Measurements from ENCODE around the gene KRTAP1-4. TPM values are rescaled to one million over a fixed set of nuclear protein-coding genes. Genes with fewer than 3 reads are reported as not detected.

KRTAP1-4 gene
- total RNA-seq, 2 donors from 2014 or later: not detected

DNA sequence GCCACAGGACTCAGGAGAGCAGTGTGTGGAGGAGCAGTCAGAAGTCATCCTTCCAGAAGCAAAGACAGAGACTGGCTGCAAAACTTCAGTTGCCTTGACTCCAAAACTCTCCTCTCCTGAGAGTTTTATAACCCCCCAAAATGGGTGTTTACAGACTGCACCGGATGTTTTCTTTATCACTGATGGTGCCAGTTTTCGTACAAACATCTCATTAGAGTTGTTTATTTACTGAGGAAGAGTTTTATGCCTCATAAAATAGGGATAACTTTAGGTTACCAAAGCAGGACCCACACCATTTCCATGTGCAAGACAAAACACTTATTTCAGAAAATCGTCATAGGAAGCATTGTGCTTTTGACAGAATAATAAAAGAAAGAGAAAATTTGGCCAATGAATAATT, 45.8 kb downstream of the KRTAP1-4 start, which contains the start of gene KRT40:
KRT40 (minus strand) TSS at position 101 of the 400 bp plus-strand sequence; CDS start at position 48, 53 bp downstream.
- Histone ChIP-seq H3K4me1 (no peaks in the 10 kb centered on the region), H3K36me3 (no peaks in the 10 kb centered on the region), H3K27ac (no peak within 1 kb of the TSS), H3K27me3 (no peaks in the 10 kb centered on the region), H3K4me3 (no peak within 1 kb of the TSS), H3K9me3 (no peaks in the 10 kb centered on the region)
- TF ChIP-seq, protein P1, sequence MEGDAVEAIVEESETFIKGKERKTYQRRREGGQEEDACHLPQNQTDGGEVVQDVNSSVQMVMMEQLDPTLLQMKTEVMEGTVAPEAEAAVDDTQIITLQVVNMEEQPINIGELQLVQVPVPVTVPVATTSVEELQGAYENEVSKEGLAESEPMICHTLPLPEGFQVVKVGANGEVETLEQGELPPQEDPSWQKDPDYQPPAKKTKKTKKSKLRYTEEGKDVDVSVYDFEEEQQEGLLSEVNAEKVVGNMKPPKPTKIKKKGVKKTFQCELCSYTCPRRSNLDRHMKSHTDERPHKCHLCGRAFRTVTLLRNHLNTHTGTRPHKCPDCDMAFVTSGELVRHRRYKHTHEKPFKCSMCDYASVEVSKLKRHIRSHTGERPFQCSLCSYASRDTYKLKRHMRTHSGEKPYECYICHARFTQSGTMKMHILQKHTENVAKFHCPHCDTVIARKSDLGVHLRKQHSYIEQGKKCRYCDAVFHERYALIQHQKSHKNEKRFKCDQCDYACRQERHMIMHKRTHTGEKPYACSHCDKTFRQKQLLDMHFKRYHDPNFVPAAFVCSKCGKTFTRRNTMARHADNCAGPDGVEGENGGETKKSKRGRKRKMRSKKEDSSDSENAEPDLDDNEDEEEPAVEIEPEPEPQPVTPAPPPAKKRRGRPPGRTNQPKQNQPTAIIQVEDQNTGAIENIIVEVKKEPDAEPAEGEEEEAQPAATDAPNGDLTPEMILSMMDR (IDR thresholded peaks at IDR 0.05): no peak
- no peak for DNase-seq (ENCODE audit: low spot score)

DNA sequence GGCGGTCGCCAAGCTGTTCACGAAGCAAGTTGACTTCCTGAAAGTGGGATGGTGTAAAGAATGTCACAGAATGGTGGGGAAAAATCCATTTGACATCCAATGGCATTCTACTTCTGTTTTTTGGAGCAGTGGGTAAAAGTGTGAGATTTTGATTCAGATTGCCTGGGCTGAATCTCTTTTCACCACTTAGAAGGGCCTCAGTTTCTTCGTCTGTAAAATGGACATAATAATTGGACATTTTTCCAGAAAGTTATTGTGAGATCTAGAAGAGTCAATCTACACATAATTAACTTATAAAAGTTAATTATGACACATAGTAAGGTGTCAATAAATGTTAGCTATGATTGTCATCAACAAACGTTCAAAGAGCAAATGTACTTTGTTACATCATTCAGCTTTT, 48.9 kb downstream of the KRTAP1-4 start:
- Histone ChIP-seq H3K36me3 (no peaks in the 10 kb centered on the region), H3K4me1 (no peaks in the 10 kb centered on the region), H3K27me3 (no peaks in the 10 kb centered on the region), H3K4me3 (no peak overlapping the region), H3K27ac (no peak overlapping the region), H3K9me3 (no peaks in the 10 kb centered on the region)
- DNase-seq (ENCODE audit: low spot score): no peak
- TF ChIP-seq, protein P1 (IDR thresholded peaks at IDR 0.05): no peak

DNA sequence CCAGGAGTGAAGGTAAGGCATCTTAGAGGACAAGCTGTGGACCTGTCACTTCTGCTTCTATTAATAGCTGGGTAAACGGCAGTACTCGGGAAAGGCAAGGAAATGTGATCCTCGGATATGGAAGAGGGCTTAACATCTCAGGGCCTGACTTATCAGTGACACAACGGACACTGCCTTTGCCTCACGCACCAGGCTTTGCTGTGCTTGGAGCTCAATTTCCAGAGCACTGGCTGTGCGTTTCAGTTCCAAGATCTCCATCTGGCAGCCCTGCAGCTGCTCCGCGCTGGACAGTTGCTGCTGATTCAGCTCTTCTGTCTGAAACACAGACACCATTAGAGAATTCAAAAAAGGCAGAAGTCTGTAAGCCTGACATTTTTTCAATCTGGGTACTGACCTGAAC, 49.4 kb downstream of the KRTAP1-4 start:
- TF ChIP-seq, protein P1 (IDR thresholded peaks at IDR 0.05): no peak
- Histone ChIP-seq H3K9me3 (no peaks in the 10 kb centered on the region), H3K36me3 (no peaks in the 10 kb centered on the region), H3K27me3 (no peaks in the 10 kb centered on the region), H3K4me1 (no peaks in the 10 kb centered on the region), H3K27ac (no peak overlapping the region), H3K4me3 (no peak overlapping the region)
- no peak for DNase-seq (ENCODE audit: low spot score)

DNA sequence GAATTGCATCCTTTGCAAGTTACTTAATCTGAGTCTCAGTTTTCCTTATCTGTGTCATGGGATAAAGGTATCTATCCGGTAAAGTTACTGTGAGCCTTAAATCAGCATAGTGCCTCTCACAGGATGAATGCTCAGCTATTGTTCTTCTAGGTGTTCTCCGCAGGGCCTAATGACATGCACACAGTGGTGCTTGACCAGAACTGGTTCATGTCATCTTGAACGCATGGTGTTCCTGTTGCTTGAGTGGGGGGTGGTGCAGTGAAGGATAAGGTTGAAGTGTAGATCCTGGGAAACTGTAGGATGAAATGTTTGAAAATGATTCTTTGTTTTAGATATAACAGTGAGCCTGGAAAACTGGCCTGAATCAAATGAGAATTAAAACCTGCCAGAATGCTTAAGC, 49.9 kb downstream of the KRTAP1-4 start:
- Histone ChIP-seq H3K4me1 (no peaks in the 10 kb centered on the region), H3K27ac (no peak overlapping the region), H3K4me3 (no peak overlapping the region), H3K27me3 (no peaks in the 10 kb centered on the region), H3K36me3 (no peaks in the 10 kb centered on the region), H3K9me3 (no peaks in the 10 kb centered on the region)
- DNase-seq (ENCODE audit: low spot score): no peak
- TF ChIP-seq, protein P1 (IDR thresholded peaks at IDR 0.05): no peak

Other genes with a start within 250 kb of the KRTAP1-4 start
- not detected for gene KRT27, start 247.6 kb downstream of the KRTAP1-4 start, total RNA-seq
- not detected for gene KRT28, start 230.2 kb downstream of the KRTAP1-4 start, total RNA-seq
- 10 to 100 TPM; 18.9 to 21.5 TPM for gene KRT10, start 207.6 kb downstream of the KRTAP1-4 start, total RNA-seq
- gene KRT12, start 163.0 kb downstream of the KRTAP1-4 start, total RNA-seq: not detected
- gene KRT20, start 145.0 kb downstream of the KRTAP1-4 start, total RNA-seq: not detected
- not detected for gene KRT23, start 92.5 kb downstream of the KRTAP1-4 start, total RNA-seq
- not detected for gene KRT39, start 63.2 kb downstream of the KRTAP1-4 start, total RNA-seq
- not detected for gene KRT40, start 45.9 kb downstream of the KRTAP1-4 start, total RNA-seq
- not detected for gene KRTAP3-3, start 36.0 kb downstream of the KRTAP1-4 start, total RNA-seq
- gene KRTAP3-2, start 30.3 kb downstream of the KRTAP1-4 start, total RNA-seq: not detected
- not detected for gene KRTAP3-1, start 21.1 kb downstream of the KRTAP1-4 start, total RNA-seq
- not detected for gene KRTAP1-5, start 3.0 kb downstream of the KRTAP1-4 start, total RNA-seq
- under 1 TPM in 1 of 2 donors, not detected in 1; 0.39 TPM for gene KRTAP1-3, start 4.7 kb upstream of the KRTAP1-4 start, total RNA-seq
- gene KRTAP1-1, start 11.3 kb upstream of the KRTAP1-4 start, total RNA-seq: not detected
- not detected for gene KRTAP2-1, start 17.1 kb upstream of the KRTAP1-4 start, total RNA-seq
- not detected for gene KRTAP2-2, start 25.0 kb upstream of the KRTAP1-4 start, total RNA-seq
- gene KRTAP2-3, start 29.9 kb upstream of the KRTAP1-4 start, total RNA-seq: not detected
- not detected for gene KRTAP2-4, start 35.7 kb upstream of the KRTAP1-4 start, total RNA-seq
- not detected for gene KRTAP4-7, start 54.0 kb upstream of the KRTAP1-4 start, total RNA-seq
- not detected for gene KRTAP4-8, start 67.9 kb upstream of the KRTAP1-4 start, total RNA-seq
- gene KRTAP4-16, start 72.0 kb upstream of the KRTAP1-4 start, total RNA-seq: not detected
- gene KRTAP4-9, start 75.2 kb upstream of the KRTAP1-4 start, total RNA-seq: not detected
- gene KRTAP4-11, start 88.2 kb upstream of the KRTAP1-4 start, total RNA-seq: not detected
- gene KRTAP4-12, start 94.0 kb upstream of the KRTAP1-4 start, total RNA-seq: not detected
- gene KRTAP4-6, start 110.3 kb upstream of the KRTAP1-4 start, total RNA-seq: not detected
- gene KRTAP4-5, start 119.6 kb upstream of the KRTAP1-4 start, total RNA-seq: not detected
- not detected for gene KRTAP4-4, start 130.6 kb upstream of the KRTAP1-4 start, total RNA-seq
- not detected for gene KRTAP4-3, start 138.0 kb upstream of the KRTAP1-4 start, total RNA-seq
- not detected for gene KRTAP4-2, start 148.0 kb upstream of the KRTAP1-4 start, total RNA-seq
- not detected for gene KRTAP4-1, start 154.7 kb upstream of the KRTAP1-4 start, total RNA-seq
- gene KRTAP9-1, start 159.7 kb upstream of the KRTAP1-4 start, total RNA-seq: not detected
- gene KRTAP9-2, start 196.5 kb upstream of the KRTAP1-4 start, total RNA-seq: not detected
- not detected for gene KRTAP9-3, start 202.3 kb upstream of the KRTAP1-4 start, total RNA-seq
- gene KRTAP9-8, start 207.8 kb upstream of the KRTAP1-4 start, total RNA-seq: not detected
- gene KRTAP9-4, start 219.5 kb upstream of the KRTAP1-4 start, total RNA-seq: not detected
- not detected for gene KRTAP9-9, start 225.2 kb upstream of the KRTAP1-4 start, total RNA-seq
- gene KRTAP9-6, start 235.2 kb upstream of the KRTAP1-4 start, total RNA-seq: not detected
- not detected for gene KRTAP9-7, start 245.5 kb upstream of the KRTAP1-4 start, total RNA-seq

All from right atrium auricular region (tissue), 2 donors.